GM18505 (cell line): Measurements from ENCODE around the gene AMPD1.

Source experiments
- ATAC-seq: cut with Tn5 transposase; IDR thresholded peaks from one replicate; pipeline ENCODE4 v1.9.1; 2021; ENCODE audit not compliant: unreplicated experiment
- POLR2A ChIP-seq: IDR thresholded peaks from 4 replicates; pipeline ENCODE4 v1.6.1; 2011; ENCODE audit warnings: borderline replicate concordance; ENCODE audit not compliant: insufficient read depth, insufficient read length; ENCODE audit errors: extremely low read depth

Gene AMPD1

DNA sequence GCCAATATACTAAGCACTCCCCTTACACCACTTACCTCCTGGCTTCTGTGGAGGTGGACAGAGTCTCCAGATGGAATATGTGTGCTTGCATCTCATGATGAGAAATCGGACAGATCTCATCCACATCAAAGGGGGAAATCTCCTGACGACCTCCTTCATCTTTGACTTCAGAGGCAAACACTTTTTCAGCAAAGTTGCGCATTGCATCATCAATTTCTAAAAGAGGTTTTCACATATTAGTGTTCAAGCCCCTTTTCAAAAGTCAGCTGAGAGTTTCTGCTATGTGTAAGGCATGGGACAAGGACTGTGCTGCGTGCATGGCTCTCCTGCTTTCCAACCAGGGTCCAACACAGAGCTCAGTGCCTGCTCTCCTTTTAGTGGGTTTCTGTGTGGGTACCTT lies 6.8 kb downstream of the AMPD1 start:
- ATAC-seq: no peak
- TF ChIP-seq POLR2A: no peak

DNA sequence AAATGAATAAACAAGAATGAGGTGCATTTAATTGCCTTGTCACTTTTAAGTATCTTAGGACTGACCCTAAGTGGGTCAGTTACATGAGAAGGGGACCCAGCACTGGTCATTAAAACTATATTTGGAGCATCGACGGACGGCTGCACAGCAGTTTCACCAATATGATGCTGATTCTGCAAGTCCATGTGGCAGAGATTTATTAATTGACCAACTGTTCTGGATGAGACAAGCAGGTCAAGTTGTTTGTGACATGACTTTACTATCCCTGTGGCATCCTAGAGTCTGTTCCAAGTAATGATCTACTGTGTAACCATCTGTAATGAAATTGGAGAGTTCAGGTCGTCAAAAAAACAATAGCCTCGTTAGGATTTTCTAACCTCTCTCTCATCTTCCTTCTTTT lies 9.5 kb downstream of the AMPD1 start:
- TF ChIP-seq POLR2A: no peak
- ATAC-seq: no peak

DNA sequence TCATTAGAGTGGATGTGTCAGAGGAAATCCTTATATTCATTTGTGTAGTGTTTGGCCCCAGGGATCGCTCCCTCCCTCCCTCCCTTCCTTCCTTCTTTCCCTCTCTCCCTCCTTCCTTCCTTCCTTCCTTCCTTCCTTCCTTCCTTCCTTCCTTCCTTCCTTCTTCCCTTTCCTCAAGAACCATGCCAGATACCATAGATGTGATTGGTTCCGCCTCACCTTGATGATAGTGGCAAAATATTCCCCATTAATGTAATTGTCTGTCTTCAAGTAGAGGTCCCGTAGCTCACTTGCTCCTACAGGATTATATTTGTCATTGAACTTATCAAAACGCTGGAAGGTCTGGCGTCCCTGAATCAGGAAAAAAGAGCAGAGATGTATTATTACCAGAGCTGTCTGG lies 17.7 kb downstream of the AMPD1 start:
- no peak for ATAC-seq
- TF ChIP-seq POLR2A: no peak

DNA sequence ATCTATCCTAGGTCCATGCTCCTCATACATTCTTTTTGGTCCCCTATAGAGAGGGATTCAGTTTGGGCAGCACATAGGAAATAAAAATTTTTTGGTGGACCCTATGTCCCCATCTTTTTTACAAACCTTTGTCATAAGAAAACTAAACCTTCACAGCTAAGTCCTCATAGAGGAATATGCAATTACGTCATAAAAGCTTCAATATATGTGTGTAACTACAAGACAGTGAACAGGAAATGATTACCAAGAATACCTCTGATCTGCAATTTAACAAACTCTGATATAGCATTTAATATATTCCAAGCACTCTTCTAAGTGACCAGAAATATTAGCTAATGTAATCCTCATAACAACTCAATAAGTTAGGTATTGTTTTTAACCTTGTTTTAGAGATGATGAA lies 19.2 kb downstream of the AMPD1 start:
- no peak for TF ChIP-seq POLR2A
- ATAC-seq: no peak

DNA sequence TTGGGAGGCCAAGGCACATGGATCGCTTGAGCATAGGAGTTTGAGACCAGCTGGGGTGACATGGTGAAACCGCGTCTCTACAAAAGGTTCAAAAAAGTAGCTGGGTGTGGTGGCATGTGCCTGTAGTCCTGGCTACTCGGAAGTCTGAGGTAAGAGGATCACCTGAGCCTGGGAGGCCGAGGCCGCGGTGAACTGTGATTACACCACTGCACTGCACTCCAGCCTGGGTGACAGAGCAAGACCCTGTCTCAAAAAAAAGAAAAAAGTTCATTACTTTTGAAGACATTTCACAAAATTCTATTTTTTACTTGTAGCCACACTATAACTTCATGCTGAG lies 23.4 kb downstream of the AMPD1 start:
- ATAC-seq: no peak
- TF ChIP-seq POLR2A: no peak

DNA sequence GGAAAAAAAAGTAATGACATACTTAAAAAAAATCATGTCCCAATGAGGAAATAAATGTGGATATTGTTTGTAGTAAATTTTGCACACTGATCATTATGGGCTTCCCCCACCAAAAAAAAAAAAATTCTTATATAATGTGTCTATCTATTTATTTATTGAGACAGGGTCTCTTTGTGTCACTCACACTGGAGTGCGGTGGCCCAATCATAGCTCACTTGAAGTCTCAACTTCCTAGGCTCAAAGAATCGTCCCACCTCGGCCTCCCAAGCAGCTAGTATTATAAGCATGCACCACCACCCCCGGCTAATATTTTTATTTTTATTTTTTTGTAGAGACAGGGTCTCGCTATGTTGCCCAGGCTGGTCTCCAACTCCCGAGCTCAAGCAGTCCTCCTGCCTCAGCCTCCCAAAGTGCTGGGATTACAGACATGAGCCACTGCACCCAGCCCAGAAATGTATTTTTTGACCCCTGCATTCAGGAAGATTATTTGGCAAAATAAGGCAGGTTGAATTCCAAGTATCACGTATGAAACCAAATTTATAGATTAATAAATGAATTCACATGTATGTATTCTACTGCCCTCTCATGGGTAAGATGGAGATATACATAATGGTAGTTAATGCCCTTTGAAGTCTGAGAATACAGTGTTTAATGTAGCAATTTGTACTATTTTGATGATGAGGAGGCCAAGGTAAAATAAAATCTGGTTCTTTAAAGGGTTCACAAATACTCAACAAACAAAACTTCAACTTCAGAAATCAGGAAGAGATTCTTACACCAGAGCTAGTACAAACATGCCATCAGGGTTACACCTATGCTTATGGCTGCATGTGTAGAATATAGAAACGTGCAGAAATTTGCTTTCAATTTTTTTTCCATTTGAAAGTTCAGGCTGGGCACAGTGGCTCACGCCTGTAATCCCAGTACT lies 24.1 kb downstream of the AMPD1 start:
- no peak for ATAC-seq
- TF ChIP-seq POLR2A: no peak

DNA sequence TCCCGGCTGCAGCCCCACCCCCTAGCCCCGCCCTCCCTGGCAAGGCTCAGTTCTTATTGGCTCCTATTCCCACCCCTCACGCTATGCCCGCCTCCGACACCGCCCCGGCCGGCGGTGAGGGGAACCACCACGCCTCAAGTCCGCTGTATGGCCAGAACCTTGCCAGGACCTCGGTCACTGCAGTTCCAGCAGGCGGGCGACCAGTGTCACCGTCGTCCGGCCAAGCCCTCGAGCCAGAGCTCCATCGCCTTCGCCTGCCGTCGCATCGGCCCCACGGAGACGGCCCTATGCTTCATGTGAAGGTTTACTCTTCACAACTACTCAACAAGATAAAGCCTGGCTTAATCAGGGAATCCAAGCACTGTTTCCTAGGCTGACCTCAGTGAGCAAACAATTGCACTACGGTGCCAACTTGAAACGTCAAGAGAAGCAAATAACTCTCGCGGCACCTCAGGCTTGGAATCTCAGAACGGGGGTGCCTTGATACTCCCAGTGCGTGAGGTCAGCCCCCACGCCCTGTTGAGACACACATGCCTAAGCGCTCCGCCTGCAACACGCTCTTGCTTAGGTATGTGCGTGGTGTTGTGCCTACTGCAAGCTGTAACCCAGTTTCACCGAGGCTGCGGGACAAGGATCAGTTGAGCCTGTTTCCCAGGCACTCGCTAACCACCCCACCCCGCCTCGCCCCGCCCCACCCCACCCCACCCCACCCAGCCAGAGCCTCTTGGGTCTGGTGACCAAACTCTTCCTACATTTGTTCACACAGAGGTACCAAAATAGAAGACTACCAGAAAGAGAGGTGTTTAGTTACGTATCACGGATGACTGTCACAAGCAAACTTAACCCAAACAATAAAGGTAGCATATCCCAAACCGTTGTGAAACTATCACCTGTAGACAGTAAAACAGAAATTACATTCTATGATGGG lies 25.0 kb downstream of the AMPD1 start:
- TF ChIP-seq POLR2A: no peak
- peak; percentile 99 for ATAC-seq

DNA sequence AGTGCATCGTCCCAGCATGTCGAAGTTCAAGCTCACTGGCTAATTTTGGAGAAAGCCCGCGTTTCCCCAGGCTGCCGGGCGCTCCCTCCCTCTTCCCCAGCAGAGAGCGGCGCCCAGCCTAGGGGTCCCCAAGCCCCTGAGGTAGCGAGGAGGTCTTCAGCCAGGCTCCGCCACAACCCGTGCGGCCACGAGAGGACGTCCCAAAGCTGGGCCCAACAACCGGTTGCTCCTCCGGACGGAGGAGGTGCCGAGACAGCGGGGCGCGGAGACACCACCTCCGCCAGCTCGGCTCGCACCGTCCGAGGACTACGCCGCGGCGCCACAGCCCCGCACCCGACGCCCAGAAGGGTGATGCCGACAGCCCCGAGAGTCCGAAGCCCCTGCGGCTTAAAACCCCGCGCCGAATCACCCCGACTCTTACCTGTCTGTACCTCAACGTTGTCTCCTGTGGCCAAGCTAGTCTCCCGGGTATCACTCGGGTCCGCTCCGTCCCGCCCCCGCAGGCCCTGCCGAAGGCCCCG lies 25.7 kb downstream of the AMPD1 start, which contains the start of gene DENND2C:
DENND2C (minus strand) TSS at position 488 of the 521 bp plus-strand sequence. CDS start 44,065 bp downstream, outside the sequence.
- TF ChIP-seq POLR2A: no peak
- peak; percentile 55 for ATAC-seq

DNA sequence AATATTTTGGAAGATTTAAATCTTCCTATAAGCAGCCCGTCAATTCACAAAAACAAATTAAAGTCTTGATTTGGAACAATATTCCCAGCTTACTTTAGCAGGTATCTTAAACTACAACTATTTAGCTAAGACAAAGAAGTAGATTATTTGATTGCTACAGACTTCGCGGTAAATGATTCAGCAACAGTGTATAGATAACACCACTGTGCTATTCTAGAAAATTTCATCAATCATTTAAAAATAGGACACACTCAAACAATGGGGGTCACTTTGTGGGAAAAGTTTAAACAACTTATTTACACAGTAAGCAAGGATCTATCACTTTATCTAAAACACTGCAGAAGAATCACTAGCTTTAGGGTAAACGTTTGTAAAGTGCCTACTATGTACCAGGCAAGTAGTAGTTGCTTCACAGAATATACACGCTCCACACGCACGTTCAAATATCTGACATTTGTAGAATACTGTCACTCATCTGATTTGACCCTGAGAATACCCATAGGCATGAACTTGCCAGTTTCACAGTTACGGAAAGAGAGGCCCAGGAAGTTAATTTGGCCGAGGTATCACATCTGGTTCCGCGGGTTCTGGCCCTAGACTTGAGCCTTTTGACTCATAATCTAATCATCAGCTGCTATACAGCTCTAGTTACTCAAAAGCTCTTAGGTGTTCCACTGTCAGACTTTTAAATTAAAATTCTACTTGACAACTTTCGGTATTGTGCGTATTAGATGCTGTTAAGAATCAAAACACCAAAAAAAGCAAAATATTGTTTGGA lies 26.4 kb downstream of the AMPD1 start:
- ATAC-seq: no peak
- no peak for TF ChIP-seq POLR2A

DNA sequence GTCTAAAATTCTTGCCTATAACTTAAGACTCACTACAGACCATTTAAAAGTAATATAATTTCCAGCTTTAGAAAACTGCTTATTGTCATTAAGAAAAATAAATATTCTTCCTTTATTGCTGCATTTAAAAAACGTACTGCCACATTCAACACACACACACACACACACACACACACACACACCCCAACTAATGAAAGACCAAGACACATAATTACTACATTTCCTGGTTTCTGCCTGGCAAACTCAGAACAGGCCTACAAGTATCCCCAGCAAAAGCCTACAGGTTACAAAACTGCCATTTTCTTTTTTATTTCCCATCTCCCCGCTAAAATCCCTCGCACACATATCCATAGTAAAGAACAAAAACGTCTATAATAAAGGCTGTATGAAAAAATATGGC lies 27.0 kb downstream of the AMPD1 start:
- no peak for TF ChIP-seq POLR2A
- ATAC-seq: no peak

DNA sequence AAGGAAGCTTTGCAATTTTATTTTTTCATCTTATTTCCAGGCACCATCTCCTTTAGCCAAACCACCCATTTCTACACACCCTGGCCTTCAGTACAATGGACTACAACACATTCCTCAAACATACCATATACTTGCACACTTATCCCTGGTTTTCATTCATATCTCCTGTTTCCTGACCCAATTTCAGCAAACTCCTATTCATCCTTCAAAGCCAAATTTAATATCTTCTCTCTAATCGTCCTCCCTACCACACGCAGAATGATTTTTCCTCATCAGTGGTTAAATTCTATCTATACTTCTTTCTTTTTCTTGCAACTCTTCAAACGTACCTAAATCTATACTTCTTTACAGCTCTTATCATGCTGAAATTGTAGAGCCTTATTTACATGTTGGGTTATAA lies 28.4 kb downstream of the AMPD1 start:
- no peak for ATAC-seq
- no peak for TF ChIP-seq POLR2A

DNA sequence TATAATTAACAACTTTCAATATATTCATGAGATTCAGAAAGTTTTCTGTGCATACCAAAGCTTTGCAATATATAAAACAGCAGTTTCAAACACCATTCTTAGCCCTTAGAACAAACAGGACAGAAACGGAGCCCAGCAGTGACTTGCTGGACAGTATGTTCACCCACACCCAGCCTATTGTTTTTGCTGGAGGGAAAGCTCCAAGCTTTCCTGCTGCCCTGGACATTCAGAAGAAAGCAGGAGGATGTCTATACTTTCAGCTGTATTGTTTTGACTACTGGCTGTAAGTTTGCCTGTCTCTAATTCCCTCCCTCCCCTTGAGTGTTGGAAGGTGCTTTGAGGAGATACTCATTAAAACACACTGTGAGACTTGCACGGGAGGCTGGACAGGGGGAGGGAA lies 35.1 kb downstream of the AMPD1 start:
- ATAC-seq: no peak
- no peak for TF ChIP-seq POLR2A

DNA sequence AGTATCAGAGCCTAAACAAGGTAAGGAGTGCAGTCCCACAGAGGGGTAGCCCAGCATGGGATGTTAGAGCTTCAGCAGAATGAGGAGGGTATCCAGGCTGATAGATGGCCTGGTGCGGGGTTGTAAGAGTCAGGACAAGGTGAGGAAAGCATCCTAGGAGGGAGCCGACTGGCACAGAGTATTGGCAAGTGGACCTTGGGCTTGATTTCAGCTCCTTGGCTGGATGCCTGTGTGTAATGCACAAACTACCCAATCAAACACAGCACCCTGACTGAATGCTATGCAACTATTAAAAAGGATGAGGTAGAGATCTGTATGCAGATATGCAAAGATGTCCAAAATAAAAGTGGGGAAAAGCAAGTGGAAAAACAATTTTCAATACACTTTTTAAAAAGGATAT lies 43.5 kb downstream of the AMPD1 start:
- ATAC-seq: no peak
- TF ChIP-seq POLR2A: no peak
